Ishikawa (cell line): ENCODE data around the gene RAVER2.

Experiments
- CEBPB ChIP-seq: IDR thresholded peaks from 2 replicates; pipeline ENCODE4 v1.6.1; 2012
- CREB1 ChIP-seq: IDR thresholded peaks from 2 replicates; pipeline ENCODE4 v1.6.1; 2012; ENCODE audit warnings: low read depth
- EGR1 ChIP-seq: IDR thresholded peaks from 2 replicates; pipeline ENCODE4 v1.6.1; 2012
- EP300 ChIP-seq: IDR thresholded peaks from 2 replicates; pipeline ENCODE4 v1.6.1; 2012; ENCODE audit warnings: borderline replicate concordance
- FOXM1 ChIP-seq: IDR thresholded peaks from 2 replicates; pipeline ENCODE4 v1.6.1; 2012; ENCODE audit warnings: low read depth, borderline replicate concordance
- MAX ChIP-seq: IDR thresholded peaks from 2 replicates; pipeline ENCODE4 v1.6.1; 2012
- NFIC ChIP-seq: IDR thresholded peaks from 2 replicates; pipeline ENCODE4 v1.6.1; 2012
- RAD21 ChIP-seq: IDR thresholded peaks from 2 replicates; pipeline ENCODE4 v1.6.1; 2012; ENCODE audit warnings: low read depth
- TAF1 ChIP-seq: IDR thresholded peaks from 2 replicates; pipeline ENCODE4 v1.6.1; 2012; ENCODE audit warnings: low read depth, mild to moderate bottlenecking
- TCF12 ChIP-seq: IDR thresholded peaks from 2 replicates; pipeline ENCODE4 v1.6.1; 2012; ENCODE audit warnings: low read depth
- TEAD4 ChIP-seq: IDR thresholded peaks from 2 replicates; pipeline ENCODE4 v1.6.1; 2012
- YY1 ChIP-seq: IDR thresholded peaks from 2 replicates; pipeline ENCODE4 v1.6.1; 2012; ENCODE audit warnings: low read depth
- ZBTB7A ChIP-seq: IDR thresholded peaks from 2 replicates; pipeline ENCODE4 v1.6.1; 2012; ENCODE audit warnings: low read depth
- TF ChIP-seq, protein P1 (sequence below): IDR thresholded peaks from 2 replicates; pipeline ENCODE4 v1.6.1; 2012; ENCODE audit warnings: low read depth, mild to moderate bottlenecking
- TF ChIP-seq, protein P2 (sequence below): IDR thresholded peaks from 2 replicates; pipeline ENCODE4 v1.6.1; 2012

The RAVER2 gene

GRCh38 chr1:64842224-64842623 lies 97.3 kb downstream of the RAVER2 start:
- TF ChIP-seq CREB1 (no peak), TAF1 (no peak), NFIC (no peak), EGR1 (no peak)
- TF ChIP-seq, protein P1, sequence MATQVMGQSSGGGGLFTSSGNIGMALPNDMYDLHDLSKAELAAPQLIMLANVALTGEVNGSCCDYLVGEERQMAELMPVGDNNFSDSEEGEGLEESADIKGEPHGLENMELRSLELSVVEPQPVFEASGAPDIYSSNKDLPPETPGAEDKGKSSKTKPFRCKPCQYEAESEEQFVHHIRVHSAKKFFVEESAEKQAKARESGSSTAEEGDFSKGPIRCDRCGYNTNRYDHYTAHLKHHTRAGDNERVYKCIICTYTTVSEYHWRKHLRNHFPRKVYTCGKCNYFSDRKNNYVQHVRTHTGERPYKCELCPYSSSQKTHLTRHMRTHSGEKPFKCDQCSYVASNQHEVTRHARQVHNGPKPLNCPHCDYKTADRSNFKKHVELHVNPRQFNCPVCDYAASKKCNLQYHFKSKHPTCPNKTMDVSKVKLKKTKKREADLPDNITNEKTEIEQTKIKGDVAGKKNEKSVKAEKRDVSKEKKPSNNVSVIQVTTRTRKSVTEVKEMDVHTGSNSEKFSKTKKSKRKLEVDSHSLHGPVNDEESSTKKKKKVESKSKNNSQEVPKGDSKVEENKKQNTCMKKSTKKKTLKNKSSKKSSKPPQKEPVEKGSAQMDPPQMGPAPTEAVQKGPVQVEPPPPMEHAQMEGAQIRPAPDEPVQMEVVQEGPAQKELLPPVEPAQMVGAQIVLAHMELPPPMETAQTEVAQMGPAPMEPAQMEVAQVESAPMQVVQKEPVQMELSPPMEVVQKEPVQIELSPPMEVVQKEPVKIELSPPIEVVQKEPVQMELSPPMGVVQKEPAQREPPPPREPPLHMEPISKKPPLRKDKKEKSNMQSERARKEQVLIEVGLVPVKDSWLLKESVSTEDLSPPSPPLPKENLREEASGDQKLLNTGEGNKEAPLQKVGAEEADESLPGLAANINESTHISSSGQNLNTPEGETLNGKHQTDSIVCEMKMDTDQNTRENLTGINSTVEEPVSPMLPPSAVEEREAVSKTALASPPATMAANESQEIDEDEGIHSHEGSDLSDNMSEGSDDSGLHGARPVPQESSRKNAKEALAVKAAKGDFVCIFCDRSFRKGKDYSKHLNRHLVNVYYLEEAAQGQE, result no peak

GRCh38 chr1:64843675-64844074 lies 98.8 kb downstream of the RAVER2 start:
- TF ChIP-seq TEAD4 (no peak), FOXM1 (no peak), MAX (no peak), TAF1 (no peak)

DNA sequence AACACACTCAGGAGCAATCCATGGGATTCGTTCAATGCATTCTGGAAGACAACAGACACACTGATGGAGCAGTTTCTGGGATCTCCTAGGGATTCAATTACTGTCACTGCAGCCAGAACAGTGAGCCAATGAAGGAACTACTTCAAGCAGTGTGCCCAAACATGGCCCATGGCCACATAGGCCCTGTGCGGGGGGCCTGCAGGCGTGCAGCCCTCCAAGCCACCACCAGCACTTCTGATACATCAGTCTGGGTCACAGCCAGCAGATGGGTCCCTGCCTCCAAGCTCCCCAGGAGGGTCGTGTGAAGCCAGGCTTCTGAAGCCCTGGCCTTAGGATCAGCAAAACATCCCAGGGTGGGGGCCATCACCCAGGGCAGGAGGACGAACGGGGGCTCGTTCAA lies 99.3 kb downstream of the RAVER2 start:
- TF ChIP-seq TEAD4 (no peak), NFIC (no peak)

- TF ChIP-seq FOXM1, result no peak
- no peak for TF ChIP-seq ZBTB7A
- no peak for TF ChIP-seq CREB1
- TF ChIP-seq, protein P2, sequence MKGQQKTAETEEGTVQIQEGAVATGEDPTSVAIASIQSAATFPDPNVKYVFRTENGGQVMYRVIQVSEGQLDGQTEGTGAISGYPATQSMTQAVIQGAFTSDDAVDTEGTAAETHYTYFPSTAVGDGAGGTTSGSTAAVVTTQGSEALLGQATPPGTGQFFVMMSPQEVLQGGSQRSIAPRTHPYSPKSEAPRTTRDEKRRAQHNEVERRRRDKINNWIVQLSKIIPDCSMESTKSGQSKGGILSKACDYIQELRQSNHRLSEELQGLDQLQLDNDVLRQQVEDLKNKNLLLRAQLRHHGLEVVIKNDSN, result no peak
- no peak for TF ChIP-seq TAF1
- no peak for TF ChIP-seq TCF12
- TF ChIP-seq MAX, result no peak
- no peak for TF ChIP-seq RAD21
- TF ChIP-seq EP300, result no peak
- no peak for TF ChIP-seq EGR1
- no peak for TF ChIP-seq CEBPB
Observed at GRCh38 chr1:64844609-64845008, 99.7 kb downstream of the RAVER2 start.

- TF ChIP-seq CREB1 (no peak), YY1 (no peak), MAX (no peak), TAF1 (no peak), TEAD4 (no peak), CEBPB (no peak), RAD21 (no peak), TCF12 (no peak), EP300 (no peak), EGR1 (no peak), FOXM1 (no peak)
- TF ChIP-seq, protein P2, result no peak
Observed at GRCh38 chr1:64845831-64846425, 101.1 kb downstream of the RAVER2 start.

- no peak for TF ChIP-seq EP300
- no peak for TF ChIP-seq TEAD4
- no peak for TF ChIP-seq MAX
- TF ChIP-seq, protein P2, result no peak
- no peak for TF ChIP-seq YY1
- TF ChIP-seq CREB1, result no peak
- no peak for TF ChIP-seq RAD21
- TF ChIP-seq NFIC, result no peak
- TF ChIP-seq ZBTB7A, result no peak
- no peak for TF ChIP-seq EGR1
- TF ChIP-seq CEBPB, result no peak
- TF ChIP-seq TCF12, result no peak
- TF ChIP-seq TAF1, result no peak
- no peak for TF ChIP-seq FOXM1
- TF ChIP-seq, protein P1, result no peak
Observed at GRCh38 chr1:64846573-64847430, 101.9 kb downstream of the RAVER2 start.
